Stimulated activated CD4-positive, alpha-beta T cell treated with anti-CD3 and anti-CD28 coated beads, Interleukin-2, amount 100 ng/mL, for 24 hours (primary cell): Measurements from ENCODE around the gene CDH4.

Experiments
- DNase-seq, 2 donors: peaks; one replicate each; pipeline ENCODE4 v3.0.0-alpha.2; 2020

The CDH4 gene

GRCh38 chr20:61780066-61780465 is 528.0 kb downstream of the CDH4 start:
- DNase-seq: no peak

DNA sequence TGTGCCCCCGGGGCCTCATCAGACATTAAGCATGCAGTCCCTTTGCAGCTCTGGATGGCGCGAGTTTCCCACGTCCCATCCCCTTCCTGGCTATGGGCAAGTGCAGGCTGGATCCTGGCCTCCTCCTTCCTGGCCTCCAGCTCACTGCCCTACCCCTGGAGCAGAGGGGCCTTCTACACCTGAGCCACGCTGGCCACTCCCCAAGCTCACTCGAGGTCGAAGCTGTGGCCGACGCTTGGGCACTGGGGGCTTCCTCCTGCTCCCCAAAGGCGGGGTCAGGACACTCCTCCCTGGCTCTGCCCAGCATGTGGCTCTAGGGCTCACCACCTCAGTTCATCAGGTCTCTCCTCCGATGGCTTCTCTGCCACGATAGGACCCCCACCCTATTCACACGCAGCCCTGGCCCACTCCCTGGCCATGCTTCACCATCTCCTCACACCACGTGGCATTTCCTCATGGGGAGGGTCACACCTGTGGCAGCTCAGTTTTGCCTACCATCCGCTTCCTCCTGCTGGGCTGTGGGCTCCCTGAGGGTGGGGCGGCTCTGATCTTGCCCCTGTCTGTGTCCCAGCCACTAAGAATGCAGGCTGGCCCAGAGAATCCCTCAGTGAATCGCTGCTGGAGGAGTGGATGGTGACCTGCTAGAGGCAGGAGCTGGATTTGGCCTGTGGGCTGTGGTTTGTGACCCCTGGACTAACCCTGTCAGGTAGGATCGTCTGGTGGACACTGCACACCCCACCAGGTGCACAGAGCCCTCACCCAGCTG is 532.9 kb downstream of the CDH4 start:
- DNase-seq: no peak

GRCh38 chr20:61785567-61785816 is 533.4 kb downstream of the CDH4 start:
- no peak for DNase-seq

DNA sequence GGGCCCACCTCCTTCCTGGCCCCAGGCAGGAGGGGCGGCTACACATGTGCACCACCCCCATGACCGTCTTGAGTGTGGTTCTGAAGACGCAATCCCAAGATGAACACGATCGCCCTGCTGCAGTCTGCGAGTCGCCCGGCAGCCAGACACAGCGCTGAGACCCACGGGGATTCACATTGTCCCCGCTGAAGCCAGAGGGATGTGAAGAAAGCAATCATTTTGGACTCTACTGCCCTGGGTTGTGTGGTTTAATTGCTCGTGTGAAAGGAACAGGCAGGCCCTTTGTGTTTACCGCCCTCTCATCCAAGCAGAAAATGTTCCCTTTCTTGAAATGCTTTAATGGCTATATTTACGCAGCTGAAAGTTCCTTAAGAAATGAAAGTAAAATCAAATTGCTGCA is 534.2 kb downstream of the CDH4 start:
- no peak for DNase-seq

DNA sequence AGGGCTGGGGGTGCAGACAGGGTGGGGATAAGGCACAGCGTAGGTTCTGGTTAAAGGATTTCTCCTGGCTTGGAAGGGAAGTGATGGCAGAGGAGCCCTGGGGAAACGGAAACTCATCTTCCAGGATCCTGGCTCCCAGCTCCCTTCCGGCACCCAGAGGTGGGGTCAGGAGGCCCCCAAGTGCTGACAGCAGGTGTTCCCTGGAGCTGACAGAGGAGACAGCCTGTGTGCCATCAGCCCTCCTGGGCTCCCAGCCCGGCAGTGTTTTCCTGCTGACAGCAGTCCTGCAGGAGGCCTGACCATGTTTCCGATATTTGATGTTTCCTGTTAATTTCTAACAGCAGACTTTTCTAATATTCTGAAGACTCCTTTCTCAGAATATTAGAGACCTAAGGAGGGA is 536.3 kb downstream of the CDH4 start:
- no peak for DNase-seq

DNA sequence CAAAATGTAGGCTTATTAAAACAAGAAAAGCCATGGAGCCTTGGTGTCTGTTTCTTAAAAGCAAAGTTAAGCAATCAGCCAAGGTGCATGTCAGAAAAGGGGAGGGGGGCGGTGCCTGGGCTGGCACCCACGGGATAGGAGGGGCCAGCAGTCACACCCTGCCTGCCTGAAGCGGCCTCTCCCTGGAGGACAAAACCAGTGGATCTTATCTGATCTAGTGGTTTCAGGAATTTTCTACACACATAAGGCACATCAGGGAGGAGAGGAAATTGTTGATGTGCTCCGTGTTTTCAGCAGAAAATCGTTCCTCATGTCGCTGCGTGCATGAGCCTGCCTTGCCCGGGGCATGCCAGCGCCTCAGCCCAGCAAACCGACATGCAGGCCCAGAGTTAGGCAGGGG is 537.3 kb downstream of the CDH4 start:
- no peak for DNase-seq

DNA sequence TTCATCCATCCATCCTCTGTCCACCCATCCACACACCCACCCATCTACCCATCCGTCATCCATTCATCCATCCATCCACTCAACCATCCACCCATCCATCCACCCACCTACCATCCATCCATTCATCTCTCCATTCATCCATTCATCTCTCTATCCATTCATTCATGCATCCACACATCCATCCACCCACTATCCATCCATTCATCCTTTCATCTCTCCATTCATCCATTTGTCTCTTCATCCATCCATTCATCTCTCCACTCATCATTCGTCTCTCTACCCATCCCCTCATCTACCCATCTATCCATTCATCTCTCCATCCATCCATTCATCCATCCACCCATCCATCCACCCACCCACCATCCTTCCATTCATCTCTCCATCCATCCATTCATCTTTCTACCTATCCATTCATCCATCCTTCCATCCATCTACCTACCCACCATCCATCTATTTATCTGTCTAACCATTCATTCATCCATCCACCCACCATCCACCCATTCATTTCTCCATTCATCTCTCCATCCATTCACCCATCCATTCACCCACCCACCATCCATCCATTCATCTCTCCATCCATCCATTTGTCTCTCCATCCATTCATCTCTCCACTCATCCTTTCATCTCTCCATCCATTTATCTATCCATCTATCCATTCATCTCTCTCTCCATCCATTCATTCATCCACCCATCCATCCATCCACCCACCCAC is 538.2 kb downstream of the CDH4 start:
- DNase-seq: no peak

- DNase-seq: no peak
Measured at GRCh38 chr20:61791995-61792394, 539.9 kb downstream of the CDH4 start.

- no peak for DNase-seq
Measured at GRCh38 chr20:61795669-61796630, 543.9 kb downstream of the CDH4 start.

- DNase-seq: no peak
Measured at GRCh38 chr20:61796738-61797137, 544.7 kb downstream of the CDH4 start.

- no peak for DNase-seq
Measured at GRCh38 chr20:61797200-61797599, 545.1 kb downstream of the CDH4 start.

DNA sequence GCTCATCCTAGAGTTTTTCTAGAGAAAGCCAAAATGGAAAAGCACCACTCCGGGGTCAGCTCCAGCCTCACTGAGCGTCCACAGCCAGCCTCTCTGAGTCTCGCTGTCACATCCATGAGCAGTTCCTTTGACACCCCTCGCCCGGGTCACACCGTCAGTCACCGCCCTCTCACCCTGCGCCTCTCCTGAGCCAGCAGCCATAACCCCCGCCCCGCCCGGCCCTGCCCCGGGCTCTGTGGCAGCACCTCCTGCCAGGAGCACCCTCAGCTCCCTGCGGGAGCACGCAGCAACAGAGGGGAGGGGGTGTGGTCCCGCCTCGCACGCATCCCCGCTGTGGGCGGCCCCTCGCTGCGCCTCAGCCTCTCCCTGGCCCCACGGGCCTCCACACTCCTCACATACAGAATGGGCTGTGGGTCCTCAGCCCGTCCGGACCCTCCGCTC is 545.9 kb downstream of the CDH4 start:
- no peak for DNase-seq

DNA sequence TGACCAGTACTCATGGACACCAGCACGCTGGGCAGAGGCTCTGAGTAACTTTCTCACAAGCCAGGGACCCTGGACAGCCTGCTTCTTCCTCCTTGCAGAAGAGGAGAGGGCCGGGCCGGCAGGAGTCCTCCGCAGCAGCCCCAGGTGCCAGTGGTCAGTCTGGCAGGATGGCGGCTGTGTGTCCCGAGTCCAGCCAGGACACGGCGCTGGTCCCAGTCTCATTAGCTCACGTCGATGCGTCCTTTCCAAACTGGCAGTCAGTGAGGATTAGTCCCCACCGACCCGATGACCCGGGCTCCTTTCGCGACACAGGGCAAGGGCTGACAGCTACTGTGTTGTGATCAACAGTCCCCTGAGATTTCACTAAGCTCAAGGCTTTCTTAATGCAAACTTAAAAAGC is 546.6 kb downstream of the CDH4 start:
- DNase-seq: no peak

DNA sequence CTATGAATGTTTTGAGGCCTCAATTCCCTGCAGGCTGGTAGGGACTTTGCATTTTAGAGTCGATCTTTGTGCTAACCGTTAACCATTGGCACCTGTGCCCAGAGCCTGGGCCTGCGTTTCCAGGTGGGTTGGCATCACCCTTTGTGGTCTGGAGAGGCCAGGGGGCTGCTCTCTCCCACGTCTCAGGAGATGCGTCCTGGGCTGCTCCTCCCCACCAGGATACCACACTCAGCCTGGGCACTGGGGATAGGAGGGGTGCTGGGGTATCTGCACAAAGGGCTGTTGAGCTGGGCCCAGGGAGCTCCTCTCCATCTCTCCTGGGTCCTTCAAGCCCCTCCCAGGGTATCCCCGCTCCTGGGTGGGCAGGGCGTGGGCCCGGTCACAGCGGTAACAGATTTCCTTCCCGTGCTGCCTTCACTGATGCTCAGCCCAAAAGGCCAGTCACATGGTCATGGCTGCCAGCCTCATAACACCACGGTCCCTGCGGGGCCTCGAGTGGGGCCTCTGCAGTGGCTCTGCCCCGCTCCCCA is 547.4 kb downstream of the CDH4 start:
- no peak for DNase-seq

GRCh38 chr20:61799928-61800327 is 547.9 kb downstream of the CDH4 start:
- no peak for DNase-seq

DNA sequence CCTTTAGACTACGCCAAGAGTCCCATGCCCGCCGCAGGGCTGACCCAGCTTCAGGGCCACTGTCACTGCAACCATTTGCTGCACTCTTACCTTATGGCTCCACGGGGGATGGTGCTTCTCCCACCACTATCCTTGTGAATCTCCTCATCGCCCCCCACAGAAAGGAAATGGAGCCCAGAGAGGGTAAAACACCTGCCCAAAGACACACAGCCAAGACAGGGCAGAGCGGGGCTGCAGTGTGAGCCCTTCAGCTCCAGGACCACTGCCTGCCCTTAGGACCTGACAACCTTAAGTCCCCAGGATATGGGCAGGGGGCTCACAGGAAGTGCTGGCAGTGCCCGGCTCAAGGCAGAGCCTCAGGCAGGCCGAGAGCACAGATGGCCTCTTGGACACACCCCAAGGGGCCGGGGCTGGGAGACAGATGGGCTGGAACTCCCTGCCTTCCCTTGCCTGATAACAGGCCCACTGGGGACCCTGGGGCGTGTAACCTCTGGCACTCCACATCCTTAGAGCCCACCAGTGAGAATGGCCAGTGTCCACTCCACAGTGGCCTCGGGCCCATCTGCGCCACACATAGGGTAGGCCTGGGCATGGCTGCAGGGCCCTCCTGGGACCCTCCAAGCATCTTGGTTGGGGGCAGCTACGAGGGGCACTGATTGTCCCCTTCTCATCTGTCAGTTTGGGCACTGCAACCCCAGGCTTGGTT is 548.5 kb downstream of the CDH4 start:
- DNase-seq: no peak

GRCh38 chr20:61801065-61801360 is 549.0 kb downstream of the CDH4 start:
- no peak for DNase-seq

- DNase-seq: no peak
Measured at GRCh38 chr20:61801428-61801827, 549.4 kb downstream of the CDH4 start.

DNA sequence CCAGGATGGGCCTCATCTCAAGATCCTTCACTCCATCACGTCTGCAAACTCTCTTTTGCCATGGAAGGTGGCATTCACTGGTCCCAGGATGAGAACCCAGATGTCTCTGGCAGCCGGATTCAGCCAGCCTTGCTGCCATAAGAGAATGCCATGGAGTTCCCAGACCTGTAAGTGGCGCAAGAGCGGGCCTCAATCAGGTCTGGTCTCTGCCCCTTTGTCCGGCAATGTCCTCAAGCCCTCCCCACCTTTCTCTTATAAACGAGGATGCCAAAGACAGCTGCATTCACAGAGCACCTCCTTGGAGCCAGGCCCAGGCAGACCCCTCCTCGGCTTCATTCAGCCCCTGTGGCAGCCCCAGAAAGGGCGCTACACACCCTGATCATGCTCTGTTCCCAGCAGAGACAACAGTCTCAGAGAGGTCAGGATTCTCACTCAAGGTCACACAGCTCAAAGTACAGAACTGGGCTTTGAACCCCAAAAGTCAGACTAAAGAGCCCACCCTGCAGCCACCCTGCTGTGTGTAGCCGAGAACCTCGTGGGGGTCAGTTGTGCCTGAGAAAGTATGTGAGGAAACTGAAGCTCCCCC is 549.9 kb downstream of the CDH4 start:
- DNase-seq: no peak

GRCh38 chr20:61802721-61803311 is 550.8 kb downstream of the CDH4 start:
- DNase-seq: no peak

- DNase-seq: no peak
Measured at GRCh38 chr20:61803416-61803914, 551.4 kb downstream of the CDH4 start.
